ENCODE results near the gene NUMBL. TPM values are rescaled to one million over a fixed set of nuclear protein-coding genes. Genes with fewer than 3 reads are reported as not detected.

The NUMBL gene
- total and polyA plus RNA-seq, 2 of the 4 experiments (the other 2 are of a cell fraction) = 6.3 to 29.0 TPM

DNA sequence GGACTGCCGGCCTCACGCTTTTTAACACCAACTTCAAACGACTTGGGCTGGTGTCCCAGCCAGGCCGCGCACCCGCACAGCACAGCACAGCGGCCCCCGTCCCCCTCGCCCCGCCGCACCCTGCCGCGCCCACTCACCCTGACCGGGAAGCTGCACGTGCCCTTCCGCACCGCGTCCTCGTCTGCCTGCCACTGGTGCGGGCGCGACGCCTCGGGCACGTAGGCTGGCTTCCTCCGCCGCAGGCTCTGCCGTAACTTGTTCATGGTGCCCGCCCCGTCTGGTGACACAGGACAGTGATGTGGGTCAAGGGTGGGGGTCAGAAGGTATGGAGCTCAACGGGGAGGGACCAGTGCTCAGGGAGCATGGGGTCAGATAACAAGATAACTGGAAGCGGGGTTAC, 6.2 kb downstream of the NUMBL start:
- Histone ChIP-seq H3K36me3 (ENCODE audit: control insufficient read depth, insufficient read depth, low read length) (peaks cover 56% of the 10 kb centered on the region), H3K56ac (ENCODE audit: extremely low read depth, insufficient read depth, low read length) (no peak overlapping the region)
- WGBS, 2 experiments (ENCODE audit: extremely low coverage in 2 of 2, insufficient read length in 1 of 2) = 97% methylated on average over 27 of the region's 32 CpGs; no CpG with 5 or more reads in 1 of the 2 experiments

More for the DNA sequence above, 6.2 kb downstream of the NUMBL start:
- intact Hi-C loops (cut with micrococcal nuclease) = no loop called here
- DNase-seq = no peak
- TF ChIP-seq CTCF (conservative IDR thresholded peaks at IDR 0.05; ENCODE audit: low read depth, low read length) = no peak
- TF ChIP-seq CEBPB (IDR thresholded peaks at IDR 0.05; ENCODE audit: low read depth, low read length) = no peak
- no peak for TF ChIP-seq RFX5 (IDR thresholded peaks at IDR 0.05; ENCODE audit: low read depth, low read length)
- TF ChIP-seq NFE2L2 (IDR thresholded peaks at IDR 0.05; ENCODE audit: low read depth, low read length) = no peak
- no peak for TF ChIP-seq USF2 (IDR thresholded peaks at IDR 0.05; ENCODE audit: low read depth, low read length)
- no peak for TF ChIP-seq ELK1 (IDR thresholded peaks at IDR 0.05; ENCODE audit: borderline replicate concordance, low read depth, low read length)
- no peak for TF ChIP-seq RAD21 (IDR thresholded peaks at IDR 0.05; ENCODE audit: low read length)
- no peak for TF ChIP-seq BHLHE40 (IDR thresholded peaks at IDR 0.05; ENCODE audit: low read depth, low read length)
- TF ChIP-seq MAFK (IDR thresholded peaks at IDR 0.05; ENCODE audit: low read depth, low read length) = no peak
- TF ChIP-seq MAZ (IDR thresholded peaks at IDR 0.05; ENCODE audit: borderline replicate concordance, low read depth, low read length) = no peak
- TF ChIP-seq POLR2A (IDR thresholded peaks at IDR 0.05; ENCODE audit: low read depth, low read length) = no peak
- no peak for TF ChIP-seq FOS (IDR thresholded peaks at IDR 0.05; ENCODE audit: low read depth, low read length)
- no peak for TF ChIP-seq CHD1 (IDR thresholded peaks at IDR 0.05; ENCODE audit: low read depth, low read length)
- no peak for TF ChIP-seq RCOR1 (IDR thresholded peaks at IDR 0.05; ENCODE audit: insufficient replicate concordance, low read length)
- no peak for TF ChIP-seq SMC3 (IDR thresholded peaks at IDR 0.05; ENCODE audit: low read depth, low read length)
- no peak for TF ChIP-seq MXI1 (IDR thresholded peaks at IDR 0.05; ENCODE audit: borderline replicate concordance, low read depth, low read length)
- Histone ChIP-seq H3K9ac (ENCODE audit: low read depth, low read length) (no peak overlapping the region), H3K4ac (ENCODE audit: low read depth, low read length) (no peak overlapping the region), H2BK15ac (ENCODE audit: low read depth, low read length) (no peak overlapping the region), H2BK120ac (ENCODE audit: low read depth, low read length) (no peak overlapping the region), H2BK5ac (ENCODE audit: low read depth, low read length, poor library complexity, severe bottlenecking) (no peak overlapping the region), H2AK5ac (ENCODE audit: low read depth, low read length) (no peak overlapping the region), H3K4me1 (ENCODE audit: control insufficient read depth, insufficient read depth, low read length) (peaks cover 12% of the 10 kb centered on the region), H3K4me2 (ENCODE audit: low read depth, low read length) (no peak overlapping the region), H2AFZ (replicated peaks; ENCODE audit: low read length, poor library complexity) (no peak overlapping the region), H2AK9ac (replicated peaks; ENCODE audit: low read depth, low read length, poor library complexity) (no peak overlapping the region), H4K5ac (ENCODE audit: low read depth, low read length) (no peak overlapping the region), H3K18ac (ENCODE audit: low read depth, low read length) (no peak overlapping the region), H3K14ac (replicated peaks; ENCODE audit: low read depth, low read length) (no peak overlapping the region), H3K27me3 (ENCODE audit: control insufficient read depth, insufficient read depth, low read length) (no peaks in the 10 kb centered on the region), H4K91ac (ENCODE audit: insufficient read depth, low read depth, low read length) (no peak overlapping the region), H3K23ac (ENCODE audit: low read depth, low read length) (no peak overlapping the region), H4K20me1 (ENCODE audit: insufficient read depth, low read length) (peaks cover 42% of the 10 kb centered on the region), H4K8ac (ENCODE audit: low read depth in 2 of 2, low read length in 2 of 2) (no peak overlapping the region), H3K27ac (ENCODE audit: insufficient read depth, low read length) (no peak overlapping the region), H3K9me3 (ENCODE audit: control insufficient read depth, insufficient read depth, low read length) (no peaks in the 10 kb centered on the region), H3K9me1 (ENCODE audit: insufficient read depth, low read length) (peaks cover 27% of the 10 kb centered on the region), H2BK20ac (ENCODE audit: low read depth, low read length) (no peak overlapping the region), H3K79me1 (ENCODE audit: low read depth in 1 of 2, low read length in 2 of 2) (peaks cover 34 to 69% of the 10 kb centered on the region in 2 experiments), H3K4me3 (ENCODE audit: insufficient read depth, low read depth, low read length) (no peak overlapping the region)
- no peak for ATAC-seq (ENCODE audit: low read depth)
- CTCF ChIA-PET = no interaction called here
- no TSS peak for BruUV-seq (replicated peaks)
- POLR2A ChIA-PET (ENCODE audit: unreplicated experiment) = no interaction called here
- in situ Hi-C loops (cut with MboI; ENCODE audit: low sequenced_read_pairs) = no loop called here
- dilution Hi-C loops (cut with HindIII; ENCODE audit: low sequenced_read_pairs, unreplicated experiment) = no loop called here
